HG03432 (cell line): Measurements from ENCODE around the gene QTRT2.
A peak's percentile ranks its signal among the peaks of the same experiment; 100 is the strongest.

Experiments used
- ATAC-seq: cut with Tn5 transposase; IDR thresholded peaks from one replicate; pipeline ENCODE4 v1.9.1; 2021; ENCODE audit warnings: mild to moderate bottlenecking, moderate library complexity; ENCODE audit not compliant: unreplicated experiment

QTRT2 gene

GRCh38 chr3:114056130-114057010 lies at the start of gene QTRT2, which contains the start of gene CCDC191:
QTRT2 (plus strand) TSS chr3:114056737; CDS start chr3:114065258, 8,521 bp downstream.
CCDC191 (minus strand) TSS chr3:114056526; CDS start chr3:114056466, 60 bp downstream.
- peak; percentile 98 for ATAC-seq

- ATAC-seq: peak; percentile 69
Observed at GRCh38 chr3:114011059-114011797, 45.3 kb upstream of the QTRT2 start.

- no peak for ATAC-seq
Observed at GRCh38 chr3:114014211-114014610, 42.3 kb upstream of the QTRT2 start.

DNA sequence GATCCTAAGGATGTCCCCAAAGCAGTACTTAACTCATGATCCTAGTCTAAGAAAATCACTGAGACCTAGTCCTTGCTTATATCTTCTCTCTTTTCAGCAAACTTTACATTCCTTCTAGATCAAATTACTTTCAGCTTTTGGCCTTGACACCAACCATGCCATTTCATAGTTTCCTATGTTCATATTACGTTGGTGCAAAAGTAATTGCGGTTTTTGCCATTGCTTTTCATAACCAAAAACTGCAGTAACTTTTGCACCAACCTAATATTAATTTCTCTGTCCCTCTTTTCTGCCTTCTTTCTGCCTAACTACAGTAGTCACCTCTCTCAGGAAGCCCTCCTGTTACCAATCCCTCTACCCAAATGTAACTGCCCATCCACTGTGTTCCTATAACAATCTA lies 37.1 kb upstream of the QTRT2 start:
- ATAC-seq: no peak

- ATAC-seq: no peak
Observed at GRCh38 chr3:114020907-114021306, 35.6 kb upstream of the QTRT2 start.

GRCh38 chr3:114022145-114022802 lies 34.3 kb upstream of the QTRT2 start:
- no peak for ATAC-seq

- no peak for ATAC-seq
Observed at GRCh38 chr3:114025451-114025850, 31.1 kb upstream of the QTRT2 start.

- ATAC-seq: no peak
Observed at GRCh38 chr3:114026331-114026730, 30.2 kb upstream of the QTRT2 start.

GRCh38 chr3:114033721-114034120 lies 22.8 kb upstream of the QTRT2 start:
- no peak for ATAC-seq

GRCh38 chr3:114034211-114034610 lies 22.3 kb upstream of the QTRT2 start:
- no peak for ATAC-seq

GRCh38 chr3:114034787-114035545 lies 21.6 kb upstream of the QTRT2 start:
- no peak for ATAC-seq

GRCh38 chr3:114035896-114036295 lies 20.6 kb upstream of the QTRT2 start:
- no peak for ATAC-seq

- no peak for ATAC-seq
Observed at GRCh38 chr3:114043205-114043604, 13.3 kb upstream of the QTRT2 start.

DNA sequence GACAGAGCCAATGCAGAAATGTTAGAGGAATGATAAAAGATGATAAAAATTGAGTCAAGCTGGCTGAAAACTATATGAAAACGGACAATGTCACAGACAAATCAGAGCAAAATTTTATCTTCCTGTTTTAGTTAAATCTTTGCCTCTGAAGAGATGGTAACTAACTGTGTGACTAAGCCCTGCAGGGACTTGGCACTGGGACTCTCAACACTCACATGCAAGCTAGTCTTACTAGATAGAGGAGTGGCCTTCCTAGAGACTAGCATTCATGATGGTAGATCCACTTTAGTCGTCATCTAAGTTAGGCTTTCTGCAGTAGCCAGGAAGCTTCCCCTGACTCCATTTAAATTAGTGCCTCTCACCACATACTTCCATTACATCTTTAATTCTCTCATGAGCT lies 4.3 kb upstream of the QTRT2 start:
- ATAC-seq: no peak

GRCh38 chr3:114057011-114057347 lies 442 bp downstream of the QTRT2 start:
- ATAC-seq: peak; percentile 11

GRCh38 chr3:114058646-114059045 lies 2.1 kb downstream of the QTRT2 start:
- no peak for ATAC-seq

DNA sequence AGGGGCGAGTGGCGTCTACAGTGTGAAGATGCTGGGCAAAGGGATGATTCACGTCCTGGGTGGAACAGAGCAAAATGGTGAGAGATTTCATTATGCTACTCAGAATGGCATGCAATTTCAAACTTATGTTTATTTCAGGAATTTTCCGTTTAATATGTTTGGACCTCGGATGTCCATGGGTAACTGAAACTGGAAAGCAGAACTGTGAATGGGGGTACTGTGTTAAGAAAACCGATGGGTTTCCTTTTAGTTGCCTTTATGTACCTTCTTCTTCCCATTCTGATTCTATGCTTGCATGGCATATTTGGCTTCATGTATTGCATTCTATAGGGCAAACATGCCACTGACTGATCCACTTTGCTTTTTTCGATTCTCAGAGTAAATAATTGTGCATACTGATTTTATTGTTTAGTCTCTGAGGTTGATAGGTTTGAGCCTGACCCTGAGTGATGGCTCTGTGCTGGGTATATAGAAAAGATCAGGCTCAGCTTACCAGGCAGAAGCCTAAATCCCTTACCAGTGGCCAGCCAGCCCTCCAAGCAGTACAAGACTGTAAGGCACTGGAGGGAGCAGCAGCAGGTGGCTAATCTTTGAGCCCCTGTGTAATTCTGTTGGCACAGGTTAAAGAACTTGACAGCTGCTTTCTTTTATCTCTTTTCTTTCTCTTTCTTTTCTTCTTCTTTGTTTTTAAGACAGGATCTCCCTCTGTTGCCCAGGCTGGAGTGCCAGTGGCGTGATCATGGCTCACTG lies 4.5 kb downstream of the QTRT2 start:
- no peak for ATAC-seq

DNA sequence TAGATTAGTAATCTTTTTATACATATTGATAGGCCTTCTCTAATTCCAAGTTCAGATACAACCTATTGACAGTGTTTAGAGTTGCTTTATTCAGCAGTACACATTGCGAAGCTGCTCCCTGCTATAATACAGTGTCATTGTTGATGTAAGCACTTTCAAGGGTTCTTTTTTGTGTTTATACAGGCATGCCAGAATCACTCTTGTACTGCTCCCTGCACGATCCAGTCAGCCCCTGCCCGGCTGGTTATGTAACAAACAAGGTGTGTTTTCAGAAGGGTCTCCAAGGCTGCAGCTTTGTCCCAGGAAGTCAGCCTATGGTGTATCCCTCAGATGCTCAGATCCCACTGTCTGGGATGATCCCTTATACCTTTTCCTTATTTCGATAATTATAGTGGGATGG lies 11.3 kb downstream of the QTRT2 start:
- ATAC-seq: no peak

DNA sequence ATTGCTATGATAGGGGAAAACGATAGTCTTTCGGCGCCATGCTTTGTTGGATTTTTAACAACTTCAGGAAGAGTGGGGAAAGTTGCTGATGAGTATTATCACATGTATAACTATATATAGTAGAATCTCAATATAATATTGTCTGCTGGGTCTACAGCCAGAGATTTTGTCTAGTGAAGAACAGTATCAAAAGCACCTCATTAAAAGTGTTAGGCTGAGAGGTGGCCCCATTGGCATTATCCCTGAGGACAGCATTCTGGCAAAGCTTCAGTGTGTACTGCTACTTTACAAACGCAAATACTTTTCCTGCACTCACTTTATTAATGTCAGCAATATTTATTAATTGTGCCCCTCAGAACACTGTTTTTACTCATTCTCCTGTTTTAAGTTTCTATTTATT lies 11.8 kb downstream of the QTRT2 start:
- ATAC-seq: no peak

GRCh38 chr3:114071786-114072185 lies 15.2 kb downstream of the QTRT2 start:
- no peak for ATAC-seq
